GM06990 (cell line): Measurements from ENCODE around the gene AIP.
A peak's percentile ranks its signal among the peaks of the same experiment; 100 is the strongest.

Experiments used
- DNase-seq: peaks from one replicate; pipeline ENCODE4 v3.0.0-alpha.2; 2011; ENCODE audit not compliant: insufficient read length; ENCODE audit errors: extremely low read depth
- H3K27me3 ChIP-seq: replicated peaks from 2 replicates; pipeline ENCODE4 v1.6.0; 2011; ENCODE audit warnings: low read length; ENCODE audit not compliant: control insufficient read depth, insufficient read depth
- H3K36me3 ChIP-seq: 2 replicates; pipeline ENCODE4 v1.5.1; 2011; ENCODE audit warnings: low read length; ENCODE audit not compliant: control insufficient read depth, insufficient read depth
- H3K4me3 ChIP-seq: replicated peaks from 2 replicates; pipeline ENCODE4 v1.5.1; 2011; ENCODE audit warnings: low read depth, mild to moderate bottlenecking, control low read depth, low read length
- TF ChIP-seq, protein P1 (sequence below): IDR thresholded peaks from 2 replicates; pipeline ENCODE4 v1.5.1; 2011; ENCODE audit warnings: low read length, control low read depth, mild to moderate bottlenecking, inconsistent platforms; ENCODE audit not compliant: insufficient read depth, poor library complexity, severe bottlenecking

Gene AIP

DNA sequence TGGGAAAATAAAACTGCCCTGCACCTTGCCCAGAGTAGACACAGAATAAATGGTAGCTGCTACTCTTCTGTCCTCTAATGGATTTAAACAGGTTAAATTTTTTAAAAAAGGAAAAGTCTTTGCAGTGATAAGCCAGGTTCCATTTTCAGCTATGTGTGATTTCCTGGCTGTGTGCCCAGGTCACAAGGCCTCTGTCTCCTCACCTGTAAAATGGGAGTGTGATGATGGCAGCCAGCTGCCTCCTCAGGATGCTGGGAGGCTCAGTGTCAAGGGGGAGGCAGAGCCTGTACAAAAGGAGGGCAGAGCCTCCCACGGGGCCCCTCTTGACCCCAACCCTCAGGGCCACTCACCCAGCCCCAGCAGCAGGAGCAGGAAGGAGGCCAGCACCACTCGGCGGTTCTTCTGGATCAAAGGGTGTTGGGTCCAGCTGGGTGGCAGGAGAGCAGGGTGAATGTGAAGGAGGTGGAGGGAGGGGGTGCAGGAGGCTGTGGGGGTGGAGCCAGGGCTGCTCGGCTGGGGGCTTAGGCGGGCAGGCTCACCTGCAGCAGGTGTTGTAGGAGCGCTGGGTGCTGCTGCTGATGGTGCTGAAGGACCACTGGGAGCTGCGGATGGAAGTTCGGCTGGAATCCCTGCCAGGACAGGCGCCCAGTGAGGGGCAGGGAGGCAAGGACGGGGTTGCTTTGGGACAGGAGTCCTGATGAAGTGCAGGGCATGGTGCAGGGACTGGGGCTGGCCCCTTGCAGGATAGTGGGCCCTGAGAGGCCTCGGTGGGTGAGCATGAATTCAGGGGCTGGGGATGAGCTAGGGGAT lies 15.7 kb upstream of the AIP start:
- Histone ChIP-seq H3K4me3 (no peak overlapping the region), H3K27me3 (no peaks in the 10 kb centered on the region), H3K36me3 (no peaks in the 10 kb centered on the region; the same call in none of the 2 replicates)
- TF ChIP-seq, protein P1, sequence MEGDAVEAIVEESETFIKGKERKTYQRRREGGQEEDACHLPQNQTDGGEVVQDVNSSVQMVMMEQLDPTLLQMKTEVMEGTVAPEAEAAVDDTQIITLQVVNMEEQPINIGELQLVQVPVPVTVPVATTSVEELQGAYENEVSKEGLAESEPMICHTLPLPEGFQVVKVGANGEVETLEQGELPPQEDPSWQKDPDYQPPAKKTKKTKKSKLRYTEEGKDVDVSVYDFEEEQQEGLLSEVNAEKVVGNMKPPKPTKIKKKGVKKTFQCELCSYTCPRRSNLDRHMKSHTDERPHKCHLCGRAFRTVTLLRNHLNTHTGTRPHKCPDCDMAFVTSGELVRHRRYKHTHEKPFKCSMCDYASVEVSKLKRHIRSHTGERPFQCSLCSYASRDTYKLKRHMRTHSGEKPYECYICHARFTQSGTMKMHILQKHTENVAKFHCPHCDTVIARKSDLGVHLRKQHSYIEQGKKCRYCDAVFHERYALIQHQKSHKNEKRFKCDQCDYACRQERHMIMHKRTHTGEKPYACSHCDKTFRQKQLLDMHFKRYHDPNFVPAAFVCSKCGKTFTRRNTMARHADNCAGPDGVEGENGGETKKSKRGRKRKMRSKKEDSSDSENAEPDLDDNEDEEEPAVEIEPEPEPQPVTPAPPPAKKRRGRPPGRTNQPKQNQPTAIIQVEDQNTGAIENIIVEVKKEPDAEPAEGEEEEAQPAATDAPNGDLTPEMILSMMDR = no peak
- peak; percentile 12 for DNase-seq

DNA sequence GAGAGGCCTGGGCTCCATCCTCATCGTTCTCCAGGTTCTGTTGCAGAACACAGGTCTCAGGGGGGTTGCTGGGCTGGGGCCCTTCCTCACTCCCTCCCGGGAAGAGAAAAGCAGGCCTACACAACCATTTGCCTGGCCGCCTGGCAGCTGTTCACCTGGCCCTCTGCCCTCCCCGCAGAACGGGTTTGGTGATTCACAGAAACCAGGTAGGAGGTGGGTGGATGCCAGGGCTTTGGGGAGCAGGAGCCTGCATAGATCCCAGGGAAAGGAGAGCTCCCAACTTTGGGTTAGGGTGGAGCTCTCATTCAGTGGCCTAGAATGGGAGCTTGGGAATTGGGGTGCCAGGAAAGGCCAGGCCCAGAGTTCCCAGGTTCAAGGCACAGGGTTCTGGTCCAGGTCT lies 14.8 kb upstream of the AIP start:
- H3K36me3 ChIP-seq = no peaks in the 10 kb centered on the region; the same call in none of the 2 replicates
- TF ChIP-seq, protein P1 = no peak
- DNase-seq = peak; percentile 13
- peak overlapping the region; percentile 88 for H3K4me3 ChIP-seq
- H3K27me3 ChIP-seq = no peaks in the 10 kb centered on the region

DNA sequence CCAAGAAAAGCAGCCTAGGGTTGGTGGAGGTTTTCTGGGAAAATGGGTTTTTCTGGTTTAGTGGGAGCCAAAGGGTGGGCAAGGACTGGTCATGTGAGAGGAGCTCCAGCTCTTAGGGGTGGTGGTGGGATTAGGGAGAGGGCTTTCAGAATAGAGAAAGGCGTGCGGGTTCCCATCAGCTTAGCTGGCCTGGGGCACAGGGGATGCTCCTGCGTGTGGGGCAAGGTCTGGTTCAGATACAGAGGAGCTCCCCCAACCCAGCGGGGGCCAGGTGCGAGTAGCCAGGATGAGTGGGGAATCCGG lies 14.4 kb upstream of the AIP start:
- no peak for DNase-seq
- no peaks in the 10 kb centered on the region; the same call in 1 of the 2 replicates for H3K36me3 ChIP-seq
- H3K4me3 ChIP-seq = peak overlapping the region; percentile 88
- no peaks in the 10 kb centered on the region for H3K27me3 ChIP-seq
- TF ChIP-seq, protein P1 = no peak

DNA sequence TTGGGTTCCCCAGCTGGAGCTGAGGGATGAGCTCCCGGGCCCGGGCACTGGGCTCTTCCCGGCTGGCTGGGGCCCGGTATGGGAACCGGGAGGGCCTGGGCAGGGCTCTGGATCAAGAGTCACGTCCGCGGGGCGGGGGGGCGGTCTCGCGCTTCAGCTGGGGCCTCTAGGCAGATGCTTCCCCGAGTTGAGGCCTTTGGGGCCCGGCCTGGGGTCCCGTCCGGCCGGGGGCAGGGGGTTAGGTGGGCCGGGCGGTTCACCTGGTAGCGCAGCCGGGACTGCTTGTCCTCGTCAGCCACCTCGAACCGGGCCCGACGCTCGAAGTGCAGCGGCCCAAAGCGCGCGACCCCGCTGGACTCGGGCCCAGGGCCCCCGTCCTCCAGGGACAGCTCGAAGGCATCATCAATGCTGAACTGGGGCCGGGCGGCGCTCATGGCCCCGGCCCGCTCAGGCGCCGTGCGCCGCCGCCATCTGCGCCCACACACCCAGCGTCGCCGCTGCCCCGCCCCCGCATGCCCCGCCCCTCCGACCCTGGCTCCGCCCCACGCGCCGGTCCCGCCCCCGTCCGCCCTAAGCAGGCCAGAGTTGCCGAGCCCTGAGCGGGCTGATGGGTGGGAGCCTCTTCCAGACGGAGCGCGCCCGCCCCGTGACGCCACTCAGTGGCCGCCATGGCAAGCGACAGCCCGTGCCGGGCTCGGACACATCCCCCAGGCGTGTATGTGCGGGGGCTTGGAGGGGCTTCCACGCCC lies 13.9 kb upstream of the AIP start, which contains the start of gene TMEM134:
TMEM134 (minus strand) TSS at position 493 of the 749 bp plus-strand sequence; CDS start at position 434, 59 bp downstream.
- peak within 1 kb of the TSS; percentile 88 for H3K4me3 ChIP-seq
- peak; percentile 91 for DNase-seq
- no peaks in the 10 kb centered on the region for H3K27me3 ChIP-seq
- H3K36me3 ChIP-seq = no peaks in the 10 kb centered on the region; the same call in 1 of the 2 replicates
- TF ChIP-seq, protein P1 = peak; percentile 70

DNA sequence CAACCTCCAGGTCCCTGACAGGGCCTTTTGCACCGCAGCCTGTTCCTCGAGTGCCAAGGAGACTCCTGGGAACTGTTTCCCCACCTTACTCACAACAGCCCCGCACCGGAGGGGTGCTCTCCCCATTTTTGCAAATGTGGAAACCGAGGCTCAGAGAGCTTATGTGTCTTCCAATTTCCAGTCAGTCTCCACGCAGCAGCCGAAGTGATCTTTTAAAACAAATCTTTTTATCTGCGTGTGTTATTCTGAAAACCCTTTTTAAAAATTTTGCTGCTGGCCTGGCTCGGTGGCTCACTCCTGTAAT lies 13.4 kb upstream of the AIP start:
- peak overlapping the region; percentile 71 for H3K4me3 ChIP-seq

More for the DNA sequence above, 13.4 kb upstream of the AIP start:
- TF ChIP-seq, protein P1 = no peak
- no peaks in the 10 kb centered on the region for H3K27me3 ChIP-seq
- no peaks in the 10 kb centered on the region; the same call in 1 of the 2 replicates for H3K36me3 ChIP-seq
- DNase-seq = no peak
